ENCODE measurements around the gene HSPA1B.

- TF ChIP-seq POLR2A (IDR thresholded peaks at IDR 0.05) (no peak), CTCF (IDR thresholded peaks at IDR 0.05) (no peak)
Measured at GRCh38 chr6:31779908-31780307, 47.6 kb upstream of the HSPA1B start.

All from lower leg skin (tissue), 3 donors.